B cell (primary cell): ENCODE data around the gene BOD1.

ENCODE experiments used
- EZH2 ChIP-seq: IDR thresholded peaks from 2 replicates; pipeline ENCODE4 v1.6.1; 2012; ENCODE audit warnings: borderline replicate concordance, low read depth, mild to moderate bottlenecking, moderate library complexity, low read length; ENCODE audit not compliant: insufficient read depth, poor library complexity, severe bottlenecking
- TF ChIP-seq, protein P1 (sequence below): fragments of 200-600 bp; IDR thresholded peaks from one replicate; pipeline ENCODE4 v1.8.0; 2022; ENCODE audit warnings: antibody characterized with exemption, mild to moderate bottlenecking

GRCh38 chr5:173637340-173637739 lies 20.9 kb upstream of the BOD1 start:
- TF ChIP-seq EZH2: no peak
- TF ChIP-seq, protein P1, sequence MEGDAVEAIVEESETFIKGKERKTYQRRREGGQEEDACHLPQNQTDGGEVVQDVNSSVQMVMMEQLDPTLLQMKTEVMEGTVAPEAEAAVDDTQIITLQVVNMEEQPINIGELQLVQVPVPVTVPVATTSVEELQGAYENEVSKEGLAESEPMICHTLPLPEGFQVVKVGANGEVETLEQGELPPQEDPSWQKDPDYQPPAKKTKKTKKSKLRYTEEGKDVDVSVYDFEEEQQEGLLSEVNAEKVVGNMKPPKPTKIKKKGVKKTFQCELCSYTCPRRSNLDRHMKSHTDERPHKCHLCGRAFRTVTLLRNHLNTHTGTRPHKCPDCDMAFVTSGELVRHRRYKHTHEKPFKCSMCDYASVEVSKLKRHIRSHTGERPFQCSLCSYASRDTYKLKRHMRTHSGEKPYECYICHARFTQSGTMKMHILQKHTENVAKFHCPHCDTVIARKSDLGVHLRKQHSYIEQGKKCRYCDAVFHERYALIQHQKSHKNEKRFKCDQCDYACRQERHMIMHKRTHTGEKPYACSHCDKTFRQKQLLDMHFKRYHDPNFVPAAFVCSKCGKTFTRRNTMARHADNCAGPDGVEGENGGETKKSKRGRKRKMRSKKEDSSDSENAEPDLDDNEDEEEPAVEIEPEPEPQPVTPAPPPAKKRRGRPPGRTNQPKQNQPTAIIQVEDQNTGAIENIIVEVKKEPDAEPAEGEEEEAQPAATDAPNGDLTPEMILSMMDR: no peak
